Mesenchymal stem cell (in vitro differentiated cells and primary cell): ENCODE data around the gene CDK14.

Experiments
- DNase-seq: peaks from one replicate; pipeline ENCODE4 v3.0.0-alpha.2; 2013
- H2AFZ ChIP-seq: one replicate; pipeline ENCODE4 v1.6.1; 2013; ENCODE audit warnings: low read depth, mild to moderate bottlenecking, control low read depth, inconsistent platforms, low read length, moderate library complexity
- H2AK5ac ChIP-seq: 2 replicates; pipeline ENCODE4 v1.6.1; 2013; ENCODE audit warnings: low read length, moderate library complexity, mild to moderate bottlenecking, inconsistent platforms; ENCODE audit not compliant: severe bottlenecking
- H2BK120ac ChIP-seq: one replicate; pipeline ENCODE4 v1.6.1; 2013; ENCODE audit warnings: low read depth, mild to moderate bottlenecking, inconsistent platforms, low read length, moderate library complexity
- H2BK12ac ChIP-seq, 2 experiments: one replicate each; pipeline ENCODE4 v1.6.1; 2013; ENCODE audit warnings: inconsistent platforms in 2 of 2, low read length in 2 of 2, mild to moderate bottlenecking in 2 of 2, moderate library complexity in 2 of 2, control low read depth in 1 of 2
- H2BK15ac ChIP-seq: one replicate; pipeline ENCODE4 v1.6.1; 2013; ENCODE audit warnings: mild to moderate bottlenecking, low read depth, inconsistent platforms; ENCODE audit not compliant: poor library complexity, severe bottlenecking
- H2BK5ac ChIP-seq: 2 replicates; pipeline ENCODE4 v1.6.1; 2013; ENCODE audit warnings: low read depth, mild to moderate bottlenecking, low read length, control low read depth, inconsistent platforms; ENCODE audit not compliant: poor library complexity, severe bottlenecking
- H3K14ac ChIP-seq, 2 experiments: one replicate each; pipeline ENCODE4 v1.6.1; 2013; ENCODE audit warnings: inconsistent platforms in 2 of 2, low read length in 2 of 2, control low read depth in 1 of 2, mild to moderate bottlenecking in 1 of 2, moderate library complexity in 1 of 2
- H3K18ac ChIP-seq, 2 experiments: one replicate each; pipeline ENCODE4 v1.6.1; 2013; ENCODE audit warnings: inconsistent platforms in 2 of 2, low read length in 2 of 2, control low read depth in 1 of 2, low read depth in 1 of 2, mild to moderate bottlenecking in 1 of 2
- H3K23ac ChIP-seq, 2 experiments: one replicate each; pipeline ENCODE4 v1.6.1; 2013; ENCODE audit warnings: inconsistent platforms in 2 of 2, low read length in 2 of 2, mild to moderate bottlenecking in 2 of 2, moderate library complexity in 2 of 2, control low read depth in 1 of 2
- H3K27ac ChIP-seq: 2 replicates; pipeline ENCODE4 v1.5.1; 2013; ENCODE audit warnings: mild to moderate bottlenecking, moderate library complexity, low read length, control low read depth, inconsistent platforms; ENCODE audit not compliant: poor library complexity, severe bottlenecking
- H3K27me3 ChIP-seq, 2 experiments: 2 replicates each; pipeline versions ENCODE4 v1.6.1 to v1.7.0; 2013; ENCODE audit warnings: low read length in 2 of 2, mild to moderate bottlenecking in 2 of 2, moderate library complexity in 2 of 2, control low read depth in 1 of 2, inconsistent platforms in 1 of 2; ENCODE audit not compliant: control insufficient read depth in 1 of 2, insufficient read depth in 1 of 2
- H3K36me3 ChIP-seq, 2 experiments: 2 replicates each; pipeline versions ENCODE4 v1.6.1 to v1.7.0; 2013; ENCODE audit warnings: low read length in 2 of 2, control low read depth in 1 of 2, inconsistent platforms in 1 of 2, low read depth in 1 of 2, mild to moderate bottlenecking in 1 of 2; ENCODE audit not compliant: insufficient read depth in 2 of 2, control insufficient read depth in 1 of 2
- H3K4ac ChIP-seq, 2 experiments: one replicate each; pipeline ENCODE4 v1.6.1; 2013; ENCODE audit warnings: inconsistent platforms in 2 of 2, low read length in 2 of 2, mild to moderate bottlenecking in 2 of 2, moderate library complexity in 2 of 2, control low read depth in 1 of 2, low read depth in 1 of 2
- H3K4me1 ChIP-seq: 2 replicates; pipeline ENCODE4 v1.6.1; 2013; ENCODE audit warnings: low read depth, low read length, control low read depth; ENCODE audit not compliant: control insufficient read depth, insufficient read depth
- H3K4me2 ChIP-seq: 2 replicates; pipeline ENCODE4 v1.6.1; 2013; ENCODE audit warnings: low read length, mild to moderate bottlenecking, inconsistent platforms; ENCODE audit not compliant: poor library complexity, severe bottlenecking
- H3K4me3 ChIP-seq, 2 experiments: 2 replicates each; pipeline versions ENCODE4 v1.5.1 to v1.7.0; 2013; ENCODE audit warnings: low read length in 2 of 2, mild to moderate bottlenecking in 2 of 2, control low read depth in 1 of 2, low read depth in 1 of 2; ENCODE audit not compliant: insufficient read depth in 1 of 2
- H3K79me1 ChIP-seq: replicated peaks from 2 replicates; pipeline ENCODE4 v1.6.1; 2013; ENCODE audit warnings: mild to moderate bottlenecking, control low read depth, low read length, inconsistent platforms; ENCODE audit not compliant: poor library complexity, severe bottlenecking
- H3K9ac ChIP-seq: 2 replicates; pipeline ENCODE4 v1.7.0; 2013; ENCODE audit warnings: mild to moderate bottlenecking, low read length, moderate library complexity
- H3K9me3 ChIP-seq: 2 replicates; pipeline ENCODE4 v1.7.0; 2013; ENCODE audit warnings: mild to moderate bottlenecking, low read length; ENCODE audit not compliant: control insufficient read depth
- H4K8ac ChIP-seq: one replicate; pipeline ENCODE4 v1.6.1; 2013; ENCODE audit warnings: inconsistent platforms, mild to moderate bottlenecking, low read length, moderate library complexity
- H4K91ac ChIP-seq: one replicate; pipeline ENCODE4 v1.6.1; 2013; ENCODE audit warnings: mild to moderate bottlenecking, low read length, inconsistent platforms
- WGBS: methylation state at CpG from one replicate; pipeline ENCODE4 v1.1.7; 2013; ENCODE audit warnings: mixed read lengths; 5-methylcytosine and 5-hydroxymethylcytosine counted together

CDK14 gene

DNA sequence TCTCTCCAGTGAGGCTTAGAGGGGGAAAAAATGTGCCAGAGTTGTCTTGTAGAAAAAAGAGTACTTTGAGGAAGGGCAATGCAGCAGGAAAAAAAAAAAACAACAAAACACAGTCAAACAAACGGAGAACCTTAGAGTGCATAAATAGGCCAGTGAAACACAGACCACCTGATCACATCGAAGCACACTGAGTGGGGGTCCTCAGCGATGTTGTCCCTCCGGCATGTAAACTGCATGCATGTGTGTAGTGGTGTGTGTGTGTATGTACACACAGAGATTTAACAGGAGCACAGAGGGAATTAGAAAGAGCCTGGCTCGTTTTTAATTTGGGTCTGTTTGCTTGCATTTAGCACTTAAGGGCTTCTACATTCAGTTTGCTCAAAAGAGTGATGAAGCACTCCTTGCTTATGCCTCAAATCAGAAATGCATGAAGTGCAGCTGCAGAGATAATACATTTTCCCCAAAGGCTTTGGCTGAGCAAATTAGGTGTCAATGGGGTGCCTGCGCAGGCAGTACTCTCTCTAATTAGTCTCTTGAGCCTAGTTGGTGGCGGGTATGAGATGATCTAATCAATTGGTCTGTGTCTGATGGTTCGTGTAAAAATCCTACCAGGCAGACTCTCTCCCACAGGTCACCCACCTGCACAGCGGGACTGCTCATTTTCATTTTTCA, 605.5 kb downstream of the CDK14 start:
- no peak for DNase-seq
- no peak overlapping the region for H3K4ac ChIP-seq
- H3K14ac ChIP-seq: no peak overlapping the region
- H3K4me3 ChIP-seq: no peak overlapping the region
- no peaks in the 10 kb centered on the region for H3K27me3 ChIP-seq
- H2BK12ac ChIP-seq: no peak overlapping the region
- H3K27ac ChIP-seq: no peak overlapping the region
- H2BK5ac ChIP-seq: no peak overlapping the region
- H3K4me1 ChIP-seq: no peaks in the 10 kb centered on the region
- no peak overlapping the region for H2BK120ac ChIP-seq
- H3K9ac ChIP-seq: no peak overlapping the region
- no peak overlapping the region for H3K4me2 ChIP-seq
- no peaks in the 10 kb centered on the region for H3K79me1 ChIP-seq
- H4K8ac ChIP-seq: no peak overlapping the region
- no peak overlapping the region for H2BK15ac ChIP-seq
- H3K23ac ChIP-seq: no peak overlapping the region
- H4K91ac ChIP-seq: no peak overlapping the region
- WGBS: 99% methylated on average over 6 of the region's 9 CpGs
- H2AK5ac ChIP-seq: no peak overlapping the region
- no peaks in the 10 kb centered on the region for H3K9me3 ChIP-seq
- no peak overlapping the region for H3K18ac ChIP-seq
- H2AFZ ChIP-seq: no peak overlapping the region
- no peaks in the 10 kb centered on the region for H3K36me3 ChIP-seq

DNA sequence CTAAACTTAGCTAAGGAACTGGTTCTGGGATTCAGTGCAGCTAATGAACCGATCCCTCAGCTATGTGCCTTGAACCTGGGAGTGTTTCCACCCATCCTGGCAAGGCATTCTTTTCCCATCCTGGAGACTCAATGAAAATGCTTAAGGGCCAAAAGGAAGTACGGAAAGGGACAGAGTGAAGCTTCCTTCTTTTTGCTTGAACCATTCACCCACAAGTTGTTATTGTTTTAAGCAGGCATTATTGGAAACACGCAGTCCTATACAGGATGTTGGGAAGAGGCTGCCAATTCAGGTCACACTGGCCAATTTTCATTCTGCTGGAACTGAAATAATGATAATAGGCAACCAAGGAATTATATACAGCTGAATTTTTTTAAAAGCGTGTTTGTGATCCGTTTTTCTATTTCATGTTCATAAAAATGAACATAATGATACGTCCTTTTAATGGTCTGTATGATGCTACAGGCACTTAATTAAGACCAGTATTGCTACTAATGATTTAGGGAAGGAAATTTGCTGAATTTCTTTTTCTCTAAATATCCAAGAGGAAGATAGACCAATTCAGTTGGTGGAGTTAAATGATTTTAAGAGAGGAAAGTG, 610.3 kb downstream of the CDK14 start:
- no peak for DNase-seq
- Histone ChIP-seq H3K4me2 (no peak overlapping the region), H3K27ac (no peak overlapping the region), H2BK120ac (no peak overlapping the region), H3K9me3 (no peaks in the 10 kb centered on the region), H3K27me3 (no peaks in the 10 kb centered on the region), H2AFZ (no peak overlapping the region), H3K9ac (no peak overlapping the region), H3K18ac (no peak overlapping the region), H3K14ac (no peak overlapping the region), H2BK12ac (no peak overlapping the region), H4K91ac (no peak overlapping the region), H3K79me1 (no peaks in the 10 kb centered on the region), H2BK5ac (no peak overlapping the region), H4K8ac (no peak overlapping the region), H3K4me3 (no peak overlapping the region), H3K23ac (no peak overlapping the region), H2AK5ac (no peak overlapping the region), H2BK15ac (no peak overlapping the region), H3K4me1 (no peaks in the 10 kb centered on the region), H3K4ac (no peak overlapping the region), H3K36me3 (peaks cover 0 to 22% of the 10 kb centered on the region in 2 experiments)
- WGBS: 99% methylated on average over 4 of the region's 6 CpGs

DNA sequence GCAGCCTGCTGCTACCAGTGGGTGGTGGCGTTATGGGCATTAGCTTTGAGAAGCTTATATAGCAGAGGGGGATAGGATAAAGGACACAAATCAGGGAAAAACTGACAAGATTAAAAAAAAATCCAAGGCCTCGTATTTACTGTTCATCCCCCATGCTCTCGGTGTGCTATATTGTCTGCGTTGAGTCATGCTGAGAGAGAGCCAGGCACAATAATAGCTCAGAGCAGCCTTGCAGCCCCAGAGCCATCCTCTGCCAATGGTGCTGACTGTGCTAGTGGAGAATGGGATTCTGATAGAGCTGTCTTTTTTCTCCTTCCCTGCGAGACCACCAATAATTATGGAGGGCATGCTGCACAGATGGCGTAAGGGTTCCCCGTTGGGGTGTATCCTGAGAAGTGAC, 616.5 kb downstream of the CDK14 start:
- no peak overlapping the region for H4K91ac ChIP-seq
- no peaks in the 10 kb centered on the region for H3K79me1 ChIP-seq
- H3K36me3 ChIP-seq: peaks cover 0 to 16% of the 10 kb centered on the region in 2 experiments
- H2BK15ac ChIP-seq: no peak overlapping the region
- H4K8ac ChIP-seq: no peak overlapping the region
- no peaks in the 10 kb centered on the region for H3K4me1 ChIP-seq
- H2BK5ac ChIP-seq: no peak overlapping the region
- no peak overlapping the region for H2BK120ac ChIP-seq
- no peak overlapping the region for H3K14ac ChIP-seq
- H3K23ac ChIP-seq: no peak overlapping the region
- H3K4me3 ChIP-seq: no peak overlapping the region
- H3K27me3 ChIP-seq: no peaks in the 10 kb centered on the region
- no peak for DNase-seq
- H3K4ac ChIP-seq: no peak overlapping the region
- 91% methylated on average over 7 of the region's 7 CpGs for WGBS
- H2AFZ ChIP-seq: no peak overlapping the region
- H2AK5ac ChIP-seq: no peak overlapping the region
- no peaks in the 10 kb centered on the region for H3K9me3 ChIP-seq
- no peak overlapping the region for H3K4me2 ChIP-seq
- H3K27ac ChIP-seq: no peak overlapping the region
- no peak overlapping the region for H3K18ac ChIP-seq
- H3K9ac ChIP-seq: no peak overlapping the region
- H2BK12ac ChIP-seq: no peak overlapping the region

DNA sequence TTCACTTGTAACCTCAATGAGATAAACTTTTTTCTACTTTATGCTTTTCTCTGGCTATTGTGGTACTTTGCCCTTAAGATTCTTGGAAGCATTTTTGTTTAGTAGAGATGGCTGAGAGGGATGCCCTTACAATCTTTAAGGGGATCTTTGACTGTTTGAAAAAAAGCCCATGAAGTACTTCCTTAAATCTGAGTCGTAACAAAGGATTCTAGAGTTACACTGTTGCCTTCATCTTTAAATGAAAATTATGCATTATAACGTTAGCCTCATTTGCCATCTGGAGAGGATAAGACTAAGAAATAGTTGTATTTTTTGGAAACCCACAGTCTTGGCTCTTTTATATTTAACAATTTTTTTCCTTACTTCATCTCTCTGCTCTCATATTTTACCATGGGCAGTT, 630.3 kb downstream of the CDK14 start:
- Histone ChIP-seq H4K91ac (no peak overlapping the region), H2AFZ (no peak overlapping the region), H3K9ac (no peak overlapping the region), H3K14ac (no peak overlapping the region), H3K27ac (no peak overlapping the region), H3K4me2 (no peak overlapping the region), H3K36me3 (peaks cover 0 to 3% of the 10 kb centered on the region in 2 experiments), H2BK15ac (no peak overlapping the region), H2BK5ac (no peak overlapping the region), H3K9me3 (peaks cover 5% of the 10 kb centered on the region), H2AK5ac (no peak overlapping the region), H3K79me1 (no peaks in the 10 kb centered on the region), H2BK12ac (no peak overlapping the region), H3K4ac (no peak overlapping the region), H4K8ac (no peak overlapping the region), H3K18ac (no peak overlapping the region), H3K4me1 (no peaks in the 10 kb centered on the region), H2BK120ac (no peak overlapping the region), H3K4me3 (no peak overlapping the region), H3K27me3 (no peaks in the 10 kb centered on the region), H3K23ac (no peak overlapping the region)
- DNase-seq: no peak
- no CpG with 5 or more reads among the region's 2 CpGs for WGBS
